H1 (cell line): ENCODE data around the gene NCBP1. TPM values are rescaled to one million over a fixed set of nuclear protein-coding genes. Genes with fewer than 3 reads are reported as not detected.

Experiments used
- CTCF ChIA-PET: fragments of 300-600 bp; sonication (Branson Sonifier 250); formaldehyde crosslinking; loops from one replicate; lab custom pipeline; 2021; ENCODE audit not compliant: partially characterized antibody; lab: Charles Lee
- POLR2A ChIA-PET: fragments of 300-600 bp; sonication (Branson Sonifier 250); formaldehyde crosslinking; loops from one replicate; lab custom pipeline; 2021; ENCODE audit warnings: inconsistent platforms; ENCODE audit not compliant: partially characterized antibody; lab: Charles Lee
- DNase-seq, 2 experiments: peaks; one replicate each; pipeline versions ENCODE4 v3.0.0 to v3.0.0-alpha.2; 2010 to 2022; ENCODE audit warnings: low spot score in 2 of 2, low read depth in 1 of 2, mixed read lengths in 1 of 2
- FAIRE-seq: peaks from 2 replicates; lab custom pipeline; 2011; peaks lifted over from hg19 to GRCh38; lab: Jason Lieb, UNC
- H2AFZ ChIP-seq: 2 replicates; pipeline ENCODE4 v1.8.1; 2012; ENCODE audit warnings: low read length, inconsistent platforms
- H2AK5ac ChIP-seq: 2 replicates; pipeline ENCODE4 v1.6.1; 2013; ENCODE audit warnings: low read depth, low read length
- H2BK120ac ChIP-seq: replicated peaks from 2 replicates; pipeline ENCODE3; 2013; ENCODE audit warnings: low read depth, low read length, inconsistent platforms
- H2BK12ac ChIP-seq: 2 replicates; pipeline ENCODE4 v1.6.1; 2013; ENCODE audit warnings: low read depth, low read length
- H2BK15ac ChIP-seq: 2 replicates; pipeline ENCODE4 v1.6.1; 2013; ENCODE audit warnings: low read length
- H2BK20ac ChIP-seq: 2 replicates; pipeline ENCODE4 v1.6.1; 2013; ENCODE audit warnings: low read length
- H2BK5ac ChIP-seq: 2 replicates; pipeline ENCODE4 v1.6.1; 2013; ENCODE audit warnings: low read depth, low read length
- H3K14ac ChIP-seq: 2 replicates; pipeline ENCODE4 v1.6.1; 2013; ENCODE audit warnings: inconsistent platforms; ENCODE audit not compliant: insufficient read length
- H3K18ac ChIP-seq: 2 replicates; pipeline ENCODE4 v1.6.1; 2013; ENCODE audit warnings: low read length; ENCODE audit errors: extremely low read depth
- H3K23ac ChIP-seq: 2 replicates; pipeline ENCODE4 v1.6.1; 2013; ENCODE audit warnings: inconsistent platforms; ENCODE audit not compliant: insufficient read length
- H3K23me2 ChIP-seq: 2 replicates; pipeline ENCODE4 v1.6.1; 2013; ENCODE audit warnings: low read depth, low read length
- H3K27ac ChIP-seq: 2 replicates; pipeline ENCODE4 v1.6.1; 2011; ENCODE audit warnings: low read depth, low read length, inconsistent platforms
- H3K27me3 ChIP-seq, 4 experiments: replicated peaks in 1 of 4; 1 replicate in 1 of 4; 2 replicates in 3 of 4; pipeline versions ENCODE4 v1.6.1 to v1.8.1; 2011 to 2013; ENCODE audit warnings: low read length in 3 of 4, mild to moderate bottlenecking in 3 of 4, inconsistent platforms in 2 of 4, mixed read lengths in 2 of 4, moderate library complexity in 1 of 4; ENCODE audit not compliant: control insufficient read depth in 3 of 4, insufficient read depth in 3 of 4; ENCODE audit errors: extremely low read depth in 1 of 4
- H3K36me3 ChIP-seq, 4 experiments: 2 replicates each; pipeline versions ENCODE4 v1.6.1 to v1.8.1; 2011 to 2013; ENCODE audit warnings: mild to moderate bottlenecking in 4 of 4, low read length in 3 of 4, moderate library complexity in 2 of 4, control low read depth in 1 of 4, inconsistent platforms in 1 of 4; ENCODE audit not compliant: insufficient read depth in 4 of 4, control insufficient read depth in 2 of 4
- H3K4ac ChIP-seq: replicated peaks from 2 replicates; pipeline ENCODE3; 2013; ENCODE audit warnings: low read length, low read depth, mixed read lengths, inconsistent platforms; ENCODE audit not compliant: insufficient read length
- H3K4me1 ChIP-seq, 4 experiments: replicated peaks in 1 of 4; 1 replicate in 1 of 4; 2 replicates in 3 of 4; pipeline versions ENCODE4 v1.6.1 to v1.8.1; 2011 to 2013; ENCODE audit warnings: low read length in 3 of 4, inconsistent platforms in 2 of 4, mixed read lengths in 1 of 4; ENCODE audit not compliant: insufficient read depth in 4 of 4, control insufficient read depth in 3 of 4
- H3K4me2 ChIP-seq, 2 experiments: 2 replicates each; pipeline versions ENCODE4 v1.6.1 to v1.8.1; 2011 to 2013; ENCODE audit warnings: low read depth in 2 of 2, low read length in 2 of 2, control low read depth in 1 of 2, inconsistent platforms in 1 of 2, mild to moderate bottlenecking in 1 of 2; ENCODE audit not compliant: insufficient read depth in 1 of 2
- H3K4me3 ChIP-seq, 4 experiments: fragments of 200-600, 300-600 bp in 1 of 4; sonication (generic), shearing (Covaris generic), sonication (Bioruptor Twin) in 1 of 4; 2 replicates each; pipeline versions ENCODE4 v1.5.1 to v1.8.1; 2011 to 2016; ENCODE audit warnings: low read length in 4 of 4, low read depth in 3 of 4, control low read depth in 2 of 4, inconsistent platforms in 2 of 4, mild to moderate bottlenecking in 2 of 4, mixed read lengths in 1 of 4, moderate library complexity in 1 of 4; ENCODE audit not compliant: insufficient read depth in 2 of 4; ENCODE audit errors: extremely low read depth in 1 of 4
- H3K56ac ChIP-seq: replicated peaks from 2 replicates; pipeline ENCODE3; 2013; ENCODE audit warnings: low read depth, mild to moderate bottlenecking, mixed read lengths, low read length, inconsistent platforms; ENCODE audit not compliant: insufficient read length
- H3K79me1 ChIP-seq: 2 replicates; pipeline ENCODE4 v1.6.1; 2013; ENCODE audit warnings: low read depth, low read length, control low read depth
- H3K79me2 ChIP-seq, 2 experiments: 2 replicates each; pipeline versions ENCODE4 v1.6.1 to v1.8.1; 2012 to 2013; ENCODE audit warnings: low read length in 2 of 2, mild to moderate bottlenecking in 2 of 2, inconsistent platforms in 1 of 2; ENCODE audit not compliant: insufficient read depth in 2 of 2, control insufficient read depth in 1 of 2
- H3K9ac ChIP-seq, 4 experiments: replicated peaks in 1 of 4; 1 replicate in 1 of 4; 2 replicates in 3 of 4; pipeline versions ENCODE4 v1.6.1 to v1.8.1; 2011 to 2013; ENCODE audit warnings: low read depth in 3 of 4, low read length in 3 of 4, control low read depth in 2 of 4, mild to moderate bottlenecking in 2 of 4, moderate library complexity in 2 of 4, inconsistent platforms in 1 of 4; ENCODE audit errors: extremely low read depth in 1 of 4
- H3K9me3 ChIP-seq, 2 experiments: 2 replicates each; pipeline versions ENCODE4 v1.6.1 to v1.8.1; 2012 to 2013; ENCODE audit warnings: mild to moderate bottlenecking in 2 of 2, moderate library complexity in 2 of 2, control low read depth in 1 of 2, inconsistent platforms in 1 of 2, low read depth in 1 of 2, low read length in 1 of 2, mixed read lengths in 1 of 2; ENCODE audit not compliant: insufficient read depth in 2 of 2
- H4K20me1 ChIP-seq, 2 experiments: replicated peaks in 1 of 2; 2 replicates each; pipeline versions ENCODE3 to v1.8.1; 2011 to 2013; ENCODE audit warnings: inconsistent platforms in 2 of 2, low read length in 2 of 2, mild to moderate bottlenecking in 1 of 2; ENCODE audit not compliant: insufficient read depth in 2 of 2, control insufficient read depth in 1 of 2
- H4K5ac ChIP-seq: 2 replicates; pipeline ENCODE4 v1.6.1; 2013; ENCODE audit warnings: low read length, low read depth, mixed read lengths, inconsistent platforms; ENCODE audit not compliant: insufficient read length
- H4K8ac ChIP-seq: 2 replicates; pipeline ENCODE4 v1.8.0; 2013; ENCODE audit warnings: mild to moderate bottlenecking, moderate library complexity, low read length, inconsistent platforms; ENCODE audit not compliant: insufficient read depth; ENCODE audit errors: extremely low read depth
- H4K91ac ChIP-seq: replicated peaks from 2 replicates; pipeline ENCODE3; 2013; ENCODE audit warnings: low read length, mixed read lengths, inconsistent platforms; ENCODE audit not compliant: insufficient read length
- ASH2L ChIP-seq: fragments of 200-600, 300-600 bp; sonication (generic); IDR thresholded peaks from one replicate; pipeline ENCODE4 v1.7.1; 2017; ENCODE audit warnings: low read length
- BACH1 ChIP-seq: IDR thresholded peaks from 2 replicates; pipeline ENCODE4 v1.6.1; 2012; ENCODE audit warnings: low read length, improper control_type of control experiment
- BRCA1 ChIP-seq: IDR thresholded peaks from 2 replicates; pipeline ENCODE4 v1.6.1; 2012; ENCODE audit warnings: low read depth, low read length, improper control_type of control experiment
- CEBPB ChIP-seq: IDR thresholded peaks from 2 replicates; pipeline ENCODE4 v1.6.1; 2012; ENCODE audit warnings: low read depth, low read length
- GABPA ChIP-seq: IDR thresholded peaks from 2 replicates; pipeline ENCODE4 v1.6.1; 2011; ENCODE audit warnings: mild to moderate bottlenecking, low read length, moderate library complexity, borderline replicate concordance; ENCODE audit not compliant: insufficient read depth
- TAF7 ChIP-seq: optimal IDR thresholded peaks from 2 replicates; pipeline ENCODE3; 2011; ENCODE audit warnings: low read depth, mild to moderate bottlenecking, inconsistent platforms, low read length, moderate library complexity, borderline replicate concordance
- YY1 ChIP-seq: IDR thresholded peaks from 2 replicates; pipeline ENCODE4 v1.6.1; 2011; ENCODE audit warnings: low read depth, mild to moderate bottlenecking, low read length
- WGBS, 2 experiments: shearing (Covaris generic) in 1 of 2; methylation state at CpG; one replicate each; pipeline versions ENCODE4 v1.1.6 to v1.1.7; 2013 to 2015; ENCODE audit warnings: low lambda C conversion rate in 2 of 2, mixed read lengths in 2 of 2, inconsistent platforms in 1 of 2, low coverage in 1 of 2, missing lambda C conversion rate in 1 of 2; ENCODE audit not compliant: insufficient replicate concordance in 2 of 2, insufficient coverage in 1 of 2, insufficient read length in 1 of 2; ENCODE audit errors: extremely low coverage in 1 of 2, missing lambda C conversion rate in 1 of 2; 5-methylcytosine and 5-hydroxymethylcytosine counted together
- polyA plus RNA-seq, 7 experiments: library from polyadenylated mRNA; depleted of rRNA in 3 of 7; stranded (reverse) in 5 of 7; unstranded in 2 of 7; fragments of >200 nt in 5 of 7; fragments of 200-250 nt in 2 of 7; gene quantifications; 1 replicate in 5 of 7; 2 replicates in 1 of 7; 4 replicates in 1 of 7; pipeline versions ENCODE4 v1.2.1 to v1.2.3, GENCODE V29; 2011 to 2013; ENCODE audit warnings: missing spikeins in 2 of 7, mixed read lengths in 2 of 7
- total RNA-seq: library from RNA; stranded (reverse); fragmentation: NEBNext Ultra II Directional; extraction: Animal tissue kit (Norgen Biotek cat#: 25700); gene quantifications from 2 replicates; pipeline ENCODE4 v1.2.1, GENCODE V29; 2021

Gene NCBP1
- total and polyA plus RNA-seq, 2 of the 8 experiments (the other 6 are each of a cell fraction or from before 2014, with no cell fraction given), result 14.7 to 54.0 TPM

DNA sequence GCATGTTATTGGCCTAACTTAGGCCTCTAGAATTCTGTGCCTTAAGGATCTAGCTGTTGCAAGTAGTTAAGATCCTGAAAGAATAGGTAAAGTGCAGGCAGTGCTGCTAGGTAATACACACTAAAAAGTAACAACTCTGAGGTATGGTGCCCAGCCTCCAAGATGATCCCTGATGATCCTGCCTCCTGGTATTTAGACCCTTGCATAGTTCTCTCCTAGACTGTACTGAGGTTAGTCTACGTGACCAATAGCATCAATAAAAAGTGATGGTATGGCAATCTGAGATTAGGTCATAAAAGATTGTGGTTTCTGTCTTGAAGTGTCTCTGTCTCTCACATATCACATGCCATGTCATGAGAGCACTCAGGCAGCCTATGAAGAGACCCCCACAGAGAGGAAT, 9.7 kb upstream of the NCBP1 start:
- H4K20me1 ChIP-seq, result peaks cover 3 to 4% of the 10 kb centered on the region in 2 experiments
- CTCF ChIA-PET, result interaction anchor here (2.4 kb wide), 1 partner anchor 25 kb away, joined by 10 read pairs; no protein-coding TSS in a partner anchor
- peaks cover 0 to 52% (median 30%) of the 10 kb centered on the region in 4 experiments; a peak in 7 of 8 replicates for H3K36me3 ChIP-seq
- FAIRE-seq, result no peak
- H3K4me1 ChIP-seq, result peaks cover 0 to 6% (median under 1%) of the 10 kb centered on the region in 4 experiments; a peak in 1 of 7 replicates
- no peaks in the 10 kb centered on the region for H3K23me2 ChIP-seq
- H3K14ac ChIP-seq, result no peak overlapping the region
- no peak overlapping the region for H3K18ac ChIP-seq
- H3K27me3 ChIP-seq, result no peaks in the 10 kb centered on the region
- no peak overlapping the region for H2BK5ac ChIP-seq
- no peak overlapping the region for H3K27ac ChIP-seq
- H3K9me3 ChIP-seq, result peaks cover 12 to 17% of the 10 kb centered on the region in 2 experiments
- no peak overlapping the region for H4K91ac ChIP-seq
- TF ChIP-seq YY1, result no peak
- no peak for TF ChIP-seq BACH1
- no peak for TF ChIP-seq GABPA
- TF ChIP-seq TAF7, result no peak
- TF ChIP-seq BRCA1, result no peak
- no peak for TF ChIP-seq CEBPB
- TF ChIP-seq ASH2L, result no peak
- no peak overlapping the region for H2BK15ac ChIP-seq
- no peak overlapping the region for H2BK12ac ChIP-seq
- H2AK5ac ChIP-seq, result no peak overlapping the region
- DNase-seq, result no peak
- no peak overlapping the region for H2BK20ac ChIP-seq
- H3K9ac ChIP-seq, result no peak overlapping the region
- no peak overlapping the region for H3K4me2 ChIP-seq
- no peak overlapping the region for H2AFZ ChIP-seq
- POLR2A ChIA-PET, result interaction anchor here (1.1 kb wide), 1 partner anchor 139 kb away, joined by 4 read pairs; no protein-coding TSS in a partner anchor
- no peak overlapping the region for H3K56ac ChIP-seq
- 95% methylated on average over 1 of the region's 1 CpG; no CpG with 5 or more reads in 1 of the 2 experiments for WGBS, 2 experiments
- no peak overlapping the region for H3K23ac ChIP-seq
- no peak overlapping the region for H2BK120ac ChIP-seq
- H4K5ac ChIP-seq, result no peak overlapping the region
- 0 out of 2 replicates have a peak, but pooled peaks cover 3% of the 10 kb centered on the region for H3K79me1 ChIP-seq
- peaks cover 0 to 22% of the 10 kb centered on the region in 2 experiments for H3K79me2 ChIP-seq
- no peak overlapping the region for H4K8ac ChIP-seq
- no peak overlapping the region for H3K4ac ChIP-seq
- H3K4me3 ChIP-seq, result no peak overlapping the region
